ENCODE measurements around the gene ST6GALNAC3.

ST6GALNAC3 gene

GRCh38 chr1:76668046-76668445 lies 593.5 kb downstream of the ST6GALNAC3 start:
- H3K27me3 Mint-ChIP-seq = peaks cover 3% of the 10 kb centered on the region
- H3K27ac Mint-ChIP-seq = no peak overlapping the region
- peaks cover 6% of the 10 kb centered on the region for H3K9me3 Mint-ChIP-seq
- H3K4me1 Mint-ChIP-seq = no peaks in the 10 kb centered on the region
- peaks cover 2% of the 10 kb centered on the region for H3K36me3 Mint-ChIP-seq
- H3K4me3 Mint-ChIP-seq = no peak overlapping the region

- Mint-ChIP-seq H3K4me1 (no peaks in the 10 kb centered on the region), H3K4me3 (no peak overlapping the region), H3K27ac (no peak overlapping the region), H3K27me3 (peaks cover 3% of the 10 kb centered on the region), H3K36me3 (peaks cover 2% of the 10 kb centered on the region), H3K9me3 (peaks cover 5% of the 10 kb centered on the region)
Observed at GRCh38 chr1:76669131-76669530, 594.6 kb downstream of the ST6GALNAC3 start.

GRCh38 chr1:76669624-76670315 lies 595.2 kb downstream of the ST6GALNAC3 start:
- Mint-ChIP-seq H3K4me3 (no peak overlapping the region), H3K9me3 (no peaks in the 10 kb centered on the region), H3K36me3 (no peaks in the 10 kb centered on the region), H3K27me3 (no peaks in the 10 kb centered on the region), H3K27ac (no peak overlapping the region), H3K4me1 (no peaks in the 10 kb centered on the region)

- Mint-ChIP-seq H3K36me3 (no peaks in the 10 kb centered on the region), H3K4me3 (no peak overlapping the region), H3K4me1 (no peaks in the 10 kb centered on the region), H3K27me3 (no peaks in the 10 kb centered on the region), H3K27ac (no peak overlapping the region), H3K9me3 (no peaks in the 10 kb centered on the region)
Observed at GRCh38 chr1:76674689-76675210, 600.2 kb downstream of the ST6GALNAC3 start.

- Mint-ChIP-seq H3K4me3 (no peak overlapping the region), H3K27ac (no peak overlapping the region), H3K27me3 (no peaks in the 10 kb centered on the region), H3K36me3 (no peaks in the 10 kb centered on the region), H3K4me1 (no peaks in the 10 kb centered on the region), H3K9me3 (no peaks in the 10 kb centered on the region)
Observed at GRCh38 chr1:76677416-76678405, 603.2 kb downstream of the ST6GALNAC3 start.

- Mint-ChIP-seq H3K4me1 (no peaks in the 10 kb centered on the region), H3K4me3 (no peak overlapping the region), H3K27ac (no peak overlapping the region), H3K36me3 (no peaks in the 10 kb centered on the region), H3K27me3 (no peaks in the 10 kb centered on the region), H3K9me3 (no peaks in the 10 kb centered on the region)
Observed at GRCh38 chr1:76679534-76680152, 605.1 kb downstream of the ST6GALNAC3 start.

- H3K4me1 Mint-ChIP-seq = no peaks in the 10 kb centered on the region
- H3K4me3 Mint-ChIP-seq = no peak overlapping the region
- H3K27ac Mint-ChIP-seq = no peak overlapping the region
- no peaks in the 10 kb centered on the region for H3K9me3 Mint-ChIP-seq
- no peaks in the 10 kb centered on the region for H3K36me3 Mint-ChIP-seq
- H3K27me3 Mint-ChIP-seq = no peaks in the 10 kb centered on the region
Observed at GRCh38 chr1:76680651-76681050, 606.1 kb downstream of the ST6GALNAC3 start.

- no peaks in the 10 kb centered on the region for H3K4me1 Mint-ChIP-seq
- H3K9me3 Mint-ChIP-seq = no peaks in the 10 kb centered on the region
- no peaks in the 10 kb centered on the region for H3K36me3 Mint-ChIP-seq
- H3K27ac Mint-ChIP-seq = no peak overlapping the region
- H3K4me3 Mint-ChIP-seq = no peak overlapping the region
- H3K27me3 Mint-ChIP-seq = no peaks in the 10 kb centered on the region
Observed at GRCh38 chr1:76682138-76682537, 607.6 kb downstream of the ST6GALNAC3 start.

All from activated naive CD4-positive, alpha-beta T cell treated with anti-CD3 and anti-CD28 coated beads, Interleukin-2, amount 50 U/mL, for 24 hours (primary cell).